ENCODE results near the gene MAP3K1.

MAP3K1 gene

DNA sequence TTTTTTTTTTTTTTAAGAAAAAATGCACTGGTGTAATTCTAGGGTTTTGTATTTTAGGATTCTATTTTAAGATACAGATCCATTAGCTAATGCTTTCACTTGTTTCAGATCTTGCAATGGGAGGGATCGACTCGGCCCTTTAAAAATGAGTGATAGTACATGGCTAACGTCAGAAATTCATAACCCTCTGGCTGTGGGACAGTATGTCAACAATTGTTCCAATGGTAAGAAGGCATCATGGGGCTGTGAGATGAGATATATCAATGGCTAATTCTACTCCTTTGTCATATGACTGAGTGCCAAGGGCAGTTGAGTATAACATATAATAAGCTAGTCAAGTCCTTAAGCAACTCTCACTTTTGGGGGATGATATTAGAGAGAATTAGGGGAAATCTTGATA is 98.4 kb downstream of the MAP3K1 start:
- no peak for DNase-seq

DNA sequence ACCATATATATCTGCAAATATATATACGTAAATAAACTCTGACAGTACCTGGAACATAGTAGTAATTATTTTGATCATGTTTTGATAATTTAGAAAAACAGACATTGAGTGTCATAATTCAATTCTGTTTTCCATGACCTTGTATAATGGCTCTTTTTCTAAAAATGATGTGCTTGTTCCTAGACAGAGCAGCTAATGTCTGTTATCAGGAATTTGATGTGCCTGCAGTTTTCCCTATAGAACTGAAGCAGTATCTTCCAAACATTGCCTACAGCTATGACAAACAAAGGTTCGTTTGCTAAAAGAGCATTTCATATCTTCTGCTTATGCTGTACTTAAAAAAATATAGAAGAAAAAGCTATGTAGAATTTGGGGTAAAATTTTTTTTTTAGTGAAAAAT is 99.3 kb downstream of the MAP3K1 start:
- DNase-seq, result no peak

GRCh38 chr5:56917534-56917933 is 102.2 kb downstream of the MAP3K1 start:
- DNase-seq, result peak; percentile 14

GRCh38 chr5:56918054-56918453 is 102.7 kb downstream of the MAP3K1 start:
- DNase-seq, result no peak

DNA sequence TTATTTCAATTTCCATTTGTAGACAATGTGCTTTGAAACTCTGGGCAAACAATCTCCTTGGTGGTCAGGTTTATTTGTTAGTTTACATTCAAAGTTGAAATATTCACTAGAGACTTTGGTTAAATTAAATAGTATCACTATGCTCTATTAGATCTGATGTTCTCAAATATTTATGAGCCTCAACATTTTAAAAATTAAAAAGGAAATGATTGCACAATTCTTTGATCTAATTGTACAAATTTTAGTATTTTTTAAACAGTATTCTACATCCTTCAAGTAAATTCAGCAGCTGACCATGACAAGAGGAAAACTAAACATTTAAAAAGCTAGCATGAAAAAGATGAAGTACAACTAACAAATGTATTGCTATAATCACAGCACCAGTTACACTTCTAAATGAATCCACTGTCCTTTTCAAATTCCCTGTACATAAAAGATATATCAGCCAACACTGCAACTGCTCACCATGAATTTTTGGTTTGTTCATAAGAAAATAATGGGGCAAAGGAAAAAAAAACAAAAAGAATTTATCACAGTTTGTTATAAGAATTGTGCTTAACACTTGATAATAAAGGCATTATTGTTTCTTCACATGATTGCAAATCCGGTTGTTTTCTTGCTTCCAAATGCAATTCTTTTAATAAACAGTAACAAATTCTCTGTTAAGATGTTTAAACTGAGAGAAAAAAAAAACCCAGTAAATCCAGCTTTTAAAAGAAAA is 104.8 kb downstream of the MAP3K1 start:
- no peak for DNase-seq

DNA sequence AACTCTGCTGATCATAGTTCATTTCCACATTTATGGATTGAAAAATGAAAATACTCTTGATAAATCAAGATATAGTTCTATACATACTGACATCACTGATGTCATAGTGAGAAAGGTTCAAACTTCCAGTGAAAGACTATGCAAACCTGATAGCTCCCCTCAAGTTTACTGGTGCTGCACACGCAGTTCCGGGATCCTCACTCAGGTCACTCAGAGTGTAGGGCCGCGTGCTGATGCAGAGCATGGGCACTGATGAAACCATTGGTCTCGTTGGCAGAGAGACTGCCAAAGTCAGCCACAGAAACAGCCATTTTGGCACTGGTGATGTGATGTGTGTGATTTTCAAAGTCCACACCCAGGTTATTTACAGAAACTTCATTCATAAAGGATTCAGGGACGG is 107.6 kb downstream of the MAP3K1 start:
- no peak for DNase-seq

DNA sequence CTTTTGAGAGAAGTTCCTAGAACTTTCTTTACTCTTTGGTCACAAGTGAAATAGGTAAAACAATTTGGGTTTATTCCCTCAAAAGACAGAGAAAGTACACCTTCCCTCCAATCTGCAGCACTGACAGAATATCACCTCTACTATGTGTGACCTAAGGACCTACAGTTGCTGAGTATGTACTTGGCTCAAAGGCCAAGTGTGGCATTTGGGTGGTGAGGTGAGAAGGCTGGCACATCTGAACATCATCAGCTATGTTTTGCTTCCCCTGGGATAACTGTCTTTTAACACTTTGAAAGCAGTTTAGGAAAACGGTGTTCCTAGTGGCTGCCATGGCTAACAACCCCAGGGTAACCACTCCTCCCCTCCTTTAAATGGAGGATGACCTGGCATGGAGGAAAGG is 119.0 kb downstream of the MAP3K1 start:
- no peak for DNase-seq

GRCh38 chr5:56938858-56939257 is 123.5 kb downstream of the MAP3K1 start:
- no peak for DNase-seq

GRCh38 chr5:56941981-56942380 is 126.6 kb downstream of the MAP3K1 start:
- DNase-seq, result no peak
